Erythroblast (primary cell): Measurements from ENCODE around the gene MAD2L2.

Experiments used
- GATA1 ChIP-seq: IDR thresholded peaks from 2 replicates; pipeline ENCODE4 v1.6.1; 2011; ENCODE audit warnings: low read depth, mild to moderate bottlenecking, control low read depth, low read length, moderate library complexity
- POLR2A ChIP-seq: IDR thresholded peaks from 2 replicates; pipeline ENCODE4 v1.6.1; 2011; ENCODE audit warnings: mild to moderate bottlenecking, low read length

DNA sequence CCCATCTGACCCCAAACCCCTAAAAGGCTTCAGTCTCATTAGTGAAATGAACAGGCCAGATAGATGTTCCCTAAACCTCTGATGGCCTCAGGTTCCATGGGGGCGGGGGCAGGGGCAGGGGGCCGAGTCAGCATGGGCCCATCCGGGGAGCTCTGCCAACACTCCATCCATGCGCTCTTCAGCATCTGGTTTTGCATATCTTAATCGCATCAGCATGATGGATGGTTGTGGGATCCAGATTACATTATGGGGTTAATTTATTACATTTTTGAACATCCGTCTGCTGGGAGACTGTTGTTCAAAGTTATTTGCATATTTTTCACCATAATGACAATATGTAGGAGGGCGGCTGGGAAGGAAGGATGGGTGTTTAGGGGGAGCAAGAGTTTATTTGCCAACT lies 3.1 kb upstream of the MAD2L2 start:
- TF ChIP-seq POLR2A (no peak), GATA1 (no peak)
